Epithelial cell of esophagus (primary cell): ENCODE results near the gene NLK.
"Not testable (repeated sequence)": the region's sequence is repeated elsewhere in the genome, so short reads cannot be mapped to it uniquely, and the experiment has no call there.

Source experiments
- DNase-seq: peaks from one replicate; pipeline ENCODE4 v3.0.0; 2010; ENCODE audit warnings: low read depth
- H3K4me3 ChIP-seq: 2 replicates; pipeline ENCODE4 v1.5.1; 2011; ENCODE audit warnings: mild to moderate bottlenecking, low read length, control low read depth
- TF ChIP-seq, protein P1 (sequence below): IDR thresholded peaks from 2 replicates; pipeline ENCODE4 v1.5.1; 2011; ENCODE audit warnings: low read depth, mild to moderate bottlenecking, low read length, control low read depth, inconsistent platforms; ENCODE audit not compliant: insufficient read depth; ENCODE audit errors: missing control alignments

NLK gene

DNA sequence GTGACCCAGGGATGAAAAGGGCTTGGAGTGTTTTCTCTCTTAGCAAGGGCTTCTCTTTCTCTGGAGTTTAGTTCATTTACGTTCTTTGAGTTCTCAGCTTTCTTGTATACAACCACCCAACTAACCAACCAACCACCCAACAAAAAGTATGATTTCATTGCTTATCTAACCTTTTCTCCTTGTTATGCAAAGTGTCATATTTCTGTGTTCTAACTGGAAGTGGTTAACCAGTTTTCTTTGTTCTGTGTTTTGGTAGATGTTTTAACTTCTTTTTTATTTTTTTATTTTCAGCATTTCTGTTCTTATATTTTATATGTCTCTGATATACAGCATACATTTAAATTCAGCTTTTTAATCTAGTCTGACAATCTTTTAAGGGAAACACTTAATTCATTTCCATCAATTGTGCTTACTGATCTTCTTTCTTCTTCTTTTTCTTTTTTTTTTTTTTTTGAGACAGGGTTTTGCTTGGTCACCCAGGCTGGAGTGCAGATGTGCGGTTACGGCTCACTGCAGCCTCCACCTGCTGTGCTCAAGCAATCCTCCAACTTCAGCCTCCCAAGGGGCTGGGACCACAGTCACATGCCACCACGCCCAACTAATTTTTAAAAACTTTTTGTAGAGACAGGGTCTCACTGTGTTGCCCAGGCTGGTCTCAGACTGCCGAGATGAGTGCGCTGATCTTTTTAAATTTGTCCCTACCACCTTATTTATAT, 29.6 kb downstream of the NLK start:
- TF ChIP-seq, protein P1, sequence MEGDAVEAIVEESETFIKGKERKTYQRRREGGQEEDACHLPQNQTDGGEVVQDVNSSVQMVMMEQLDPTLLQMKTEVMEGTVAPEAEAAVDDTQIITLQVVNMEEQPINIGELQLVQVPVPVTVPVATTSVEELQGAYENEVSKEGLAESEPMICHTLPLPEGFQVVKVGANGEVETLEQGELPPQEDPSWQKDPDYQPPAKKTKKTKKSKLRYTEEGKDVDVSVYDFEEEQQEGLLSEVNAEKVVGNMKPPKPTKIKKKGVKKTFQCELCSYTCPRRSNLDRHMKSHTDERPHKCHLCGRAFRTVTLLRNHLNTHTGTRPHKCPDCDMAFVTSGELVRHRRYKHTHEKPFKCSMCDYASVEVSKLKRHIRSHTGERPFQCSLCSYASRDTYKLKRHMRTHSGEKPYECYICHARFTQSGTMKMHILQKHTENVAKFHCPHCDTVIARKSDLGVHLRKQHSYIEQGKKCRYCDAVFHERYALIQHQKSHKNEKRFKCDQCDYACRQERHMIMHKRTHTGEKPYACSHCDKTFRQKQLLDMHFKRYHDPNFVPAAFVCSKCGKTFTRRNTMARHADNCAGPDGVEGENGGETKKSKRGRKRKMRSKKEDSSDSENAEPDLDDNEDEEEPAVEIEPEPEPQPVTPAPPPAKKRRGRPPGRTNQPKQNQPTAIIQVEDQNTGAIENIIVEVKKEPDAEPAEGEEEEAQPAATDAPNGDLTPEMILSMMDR: no peak
- no peak overlapping the region for H3K4me3 ChIP-seq
- DNase-seq: no peak

DNA sequence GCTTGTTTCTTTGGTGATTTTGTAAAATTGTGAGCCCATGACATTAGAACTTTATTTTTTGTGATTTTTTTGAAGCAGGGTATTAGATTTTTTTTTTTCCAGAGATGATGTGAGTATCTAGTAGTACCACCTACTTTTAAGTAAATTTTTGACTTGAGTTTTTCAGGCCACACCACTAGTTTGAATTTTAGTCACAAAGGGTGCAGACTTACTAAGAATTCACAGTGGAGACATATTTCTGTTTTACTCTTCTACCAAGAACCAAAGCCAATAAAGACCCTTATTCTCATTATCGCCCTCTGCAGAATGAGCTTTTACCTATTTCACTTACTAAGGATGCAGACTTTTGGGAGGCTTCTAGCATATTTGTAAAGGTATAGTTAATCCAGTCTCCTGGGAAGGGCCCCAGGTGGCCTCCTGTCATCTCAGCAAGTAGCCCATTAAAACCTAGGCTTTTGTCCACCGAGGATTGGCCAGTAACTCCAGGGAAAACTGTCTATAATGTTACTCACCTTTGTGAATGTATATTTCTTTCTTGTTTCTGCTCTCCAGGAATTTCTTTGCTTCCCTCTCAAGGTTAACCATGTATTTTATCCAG, 30.6 kb downstream of the NLK start:
- no peak for DNase-seq
- TF ChIP-seq, protein P1: no peak

DNA sequence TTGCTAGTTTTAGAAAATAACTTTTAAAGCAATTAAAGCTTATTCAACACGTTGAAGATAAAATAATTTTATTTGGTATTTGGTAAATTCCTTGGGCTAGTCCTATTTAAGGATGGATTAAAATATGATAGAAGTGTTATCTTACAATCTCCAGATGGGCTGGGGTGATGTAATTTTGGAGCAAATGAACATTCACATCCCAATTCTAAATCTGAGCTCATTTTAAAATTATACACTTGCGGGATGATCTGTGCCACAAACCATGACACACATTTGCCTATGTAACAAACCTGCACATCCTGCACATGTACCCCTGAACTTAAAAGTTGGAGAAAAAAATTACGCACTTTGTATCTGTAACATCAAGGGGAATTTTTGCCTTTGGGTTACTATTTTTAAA, 31.5 kb downstream of the NLK start:
- no peak overlapping the region for H3K4me3 ChIP-seq
- DNase-seq: no peak
- TF ChIP-seq, protein P1: no peak

More for the DNA sequence above, 30.6 kb downstream of the NLK start:
- H3K4me3 ChIP-seq: no peak overlapping the region

DNA sequence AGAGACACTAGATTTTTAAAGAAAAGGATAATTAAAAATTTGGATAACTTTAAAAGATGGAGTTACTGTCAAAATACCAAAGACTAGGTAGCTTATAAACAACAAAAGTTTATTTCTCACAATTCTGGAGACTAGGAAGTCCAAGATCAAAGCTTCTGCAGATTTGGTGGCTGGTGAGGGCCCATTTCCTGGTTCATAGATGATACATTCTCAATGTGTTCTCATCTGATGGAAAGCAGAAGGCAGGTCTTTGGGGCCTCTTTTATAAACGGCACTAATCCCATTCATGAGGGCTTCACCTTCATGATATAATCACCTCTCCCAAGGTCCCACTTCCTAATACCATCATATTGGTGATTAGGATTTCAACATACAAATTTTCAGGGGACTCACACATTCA, 33.7 kb downstream of the NLK start:
- no peak for DNase-seq
- TF ChIP-seq, protein P1: no peak
- no peak overlapping the region for H3K4me3 ChIP-seq

DNA sequence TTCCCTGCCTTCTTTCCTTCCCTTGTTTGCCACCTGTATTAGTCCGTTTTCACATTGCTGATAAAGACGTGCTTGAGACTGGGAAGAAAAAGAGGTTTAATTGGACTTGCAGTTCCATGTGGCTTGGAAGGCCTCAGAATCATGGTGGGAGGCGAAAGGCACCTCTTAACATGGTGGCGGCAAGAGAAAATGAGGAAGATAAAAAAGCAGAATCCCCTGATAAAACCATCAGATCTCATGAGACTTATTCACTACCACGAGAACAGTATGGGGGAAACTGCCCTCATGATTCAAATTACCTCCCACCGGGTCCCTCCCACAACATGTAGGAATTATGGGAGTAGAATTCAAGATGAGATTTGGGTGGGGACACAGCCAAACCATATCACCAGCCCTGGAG, 34.7 kb downstream of the NLK start:
- not testable (repeated sequence) for H3K4me3 ChIP-seq, DNase-seq

DNA sequence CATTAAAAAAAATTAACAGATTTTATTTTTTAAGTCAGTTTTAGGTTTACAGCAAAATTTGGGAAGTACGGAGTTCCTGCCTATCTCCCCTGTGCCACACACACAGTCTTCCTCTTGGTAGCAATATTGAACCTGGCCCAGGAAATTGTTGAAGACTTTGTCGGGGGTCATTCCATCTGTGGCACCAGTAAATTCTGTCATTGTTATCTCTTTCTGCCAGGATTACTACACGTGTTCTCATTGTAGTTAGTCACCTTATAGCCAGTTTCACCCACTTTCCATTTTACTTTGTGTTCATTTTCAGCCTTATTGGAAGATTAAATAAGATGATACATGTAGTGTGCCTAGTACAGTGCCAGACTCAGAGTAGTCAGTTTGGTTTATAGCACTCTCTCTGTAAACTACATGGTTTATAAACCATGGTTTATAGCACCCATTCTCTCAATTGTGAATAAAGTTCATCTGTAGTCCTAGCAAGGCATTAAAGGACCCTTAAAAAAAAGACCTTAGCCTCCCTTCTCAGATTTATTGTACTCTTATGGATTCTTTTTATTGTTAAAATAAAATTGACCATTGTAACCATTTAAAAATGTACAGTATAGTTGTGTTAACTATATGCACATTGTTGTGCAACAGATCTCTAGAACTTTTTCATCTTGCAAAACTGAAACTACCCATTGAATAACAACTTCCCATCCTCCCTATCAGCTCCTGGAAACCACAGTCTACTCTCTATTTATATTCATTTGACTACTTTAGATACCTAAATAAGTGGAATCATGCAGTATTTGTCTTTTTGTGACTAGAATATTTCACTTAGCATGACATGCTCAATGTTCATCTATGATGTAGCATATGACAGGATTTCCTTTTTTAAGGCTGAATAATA, 36.1 kb downstream of the NLK start:
- TF ChIP-seq, protein P1: no peak
- no peak for DNase-seq
- H3K4me3 ChIP-seq: no peak overlapping the region

DNA sequence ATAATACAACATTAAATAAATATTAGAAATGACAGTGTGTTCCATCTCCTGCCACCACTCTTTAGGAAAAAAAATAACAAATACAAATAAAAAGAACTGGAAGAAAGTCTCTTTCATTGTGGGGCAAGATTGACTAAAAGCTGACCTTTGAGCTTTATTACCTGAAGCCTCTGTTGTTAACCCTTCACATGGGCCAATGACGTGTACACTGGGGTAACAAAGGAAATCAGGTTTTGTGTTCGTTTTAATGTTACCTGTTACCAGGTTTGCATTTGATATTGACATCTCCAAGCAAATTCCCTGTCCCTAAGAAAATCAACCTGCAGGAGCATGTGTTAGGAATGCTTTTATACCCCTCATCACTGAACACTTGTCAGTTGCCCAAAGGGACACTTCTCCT, 39.0 kb downstream of the NLK start:
- no peak for DNase-seq
- TF ChIP-seq, protein P1: no peak

More for the DNA sequence above, 39.0 kb downstream of the NLK start:
- no peak overlapping the region for H3K4me3 ChIP-seq
